GM12891 (cell line): ENCODE results near the gene NOP16.
"Not testable (repeated sequence)": the region's sequence is repeated elsewhere in the genome, so short reads cannot be mapped to it uniquely, and the experiment has no call there.

Experiments
- DNase-seq: peaks from one replicate; pipeline ENCODE4 v3.0.0; 2011; ENCODE audit warnings: low spot score; ENCODE audit not compliant: insufficient read length
- FAIRE-seq: peaks from 2 replicates; lab custom pipeline; 2011; peaks lifted over from hg19 to GRCh38; lab: Jason Lieb, UNC
- PAX5 ChIP-seq: IDR thresholded peaks from 2 replicates; pipeline ENCODE4 v1.6.1; 2011; ENCODE audit warnings: low read length, moderate library complexity, mild to moderate bottlenecking; ENCODE audit not compliant: insufficient read depth, severe bottlenecking
- POLR2A ChIP-seq: IDR thresholded peaks from 2 replicates; pipeline ENCODE4 v1.6.1; 2011; ENCODE audit warnings: low read depth, low read length, control low read depth
- POLR2AphosphoS5 ChIP-seq: IDR thresholded peaks from 2 replicates; pipeline ENCODE4 v1.6.1; 2011; ENCODE audit warnings: low read depth, low read length, control low read depth
- POU2F2 ChIP-seq: IDR thresholded peaks from 2 replicates; pipeline ENCODE4 v1.6.1; 2011; ENCODE audit warnings: low read depth, mild to moderate bottlenecking, control low read depth, low read length, moderate library complexity
- SPI1 ChIP-seq: IDR thresholded peaks from 2 replicates; pipeline ENCODE4 v1.6.1; 2011; ENCODE audit warnings: low read depth, low read length, control low read depth
- TAF1 ChIP-seq: IDR thresholded peaks from 2 replicates; pipeline ENCODE4 v1.6.1; 2011; ENCODE audit warnings: low read depth, low read length, control low read depth

Gene NOP16

DNA sequence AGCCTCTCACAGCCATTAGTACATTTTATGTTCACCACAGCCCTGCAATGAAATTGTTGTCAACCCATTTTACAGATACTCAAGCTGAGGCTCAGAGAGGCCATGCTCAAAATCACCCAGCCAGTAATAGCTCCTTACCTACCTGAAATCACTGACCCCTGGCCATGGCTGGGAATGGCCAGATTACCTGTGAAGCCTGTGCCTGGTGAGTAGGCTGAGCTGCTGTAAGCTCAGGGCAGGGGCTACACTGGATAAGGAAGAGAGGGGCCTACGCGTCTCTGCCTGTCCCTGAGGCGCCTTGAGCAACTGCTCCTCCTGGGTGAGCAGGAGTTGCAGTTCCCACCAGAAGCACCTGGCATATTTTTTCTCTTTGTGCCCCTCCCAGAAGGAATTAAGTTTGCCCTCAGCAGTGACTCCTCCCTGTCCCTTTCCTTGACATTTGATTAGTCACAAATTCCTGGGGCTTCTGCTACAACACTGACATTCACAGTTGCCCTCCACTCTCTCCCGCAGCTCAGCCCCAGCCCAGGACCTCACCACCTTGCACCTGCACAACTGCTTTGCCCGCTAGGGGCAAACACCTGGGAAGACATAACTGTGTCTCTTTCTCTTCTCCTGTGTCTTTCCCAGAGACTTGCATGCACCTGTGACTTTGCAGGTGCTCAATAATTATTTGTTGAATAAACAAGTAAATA, 22.2 kb upstream of the NOP16 start:
- no peak for DNase-seq
- TF ChIP-seq PAX5 (no peak), POLR2A (no peak), TAF1 (no peak), POU2F2 (no peak), SPI1 (no peak), POLR2AphosphoS5 (no peak)

DNA sequence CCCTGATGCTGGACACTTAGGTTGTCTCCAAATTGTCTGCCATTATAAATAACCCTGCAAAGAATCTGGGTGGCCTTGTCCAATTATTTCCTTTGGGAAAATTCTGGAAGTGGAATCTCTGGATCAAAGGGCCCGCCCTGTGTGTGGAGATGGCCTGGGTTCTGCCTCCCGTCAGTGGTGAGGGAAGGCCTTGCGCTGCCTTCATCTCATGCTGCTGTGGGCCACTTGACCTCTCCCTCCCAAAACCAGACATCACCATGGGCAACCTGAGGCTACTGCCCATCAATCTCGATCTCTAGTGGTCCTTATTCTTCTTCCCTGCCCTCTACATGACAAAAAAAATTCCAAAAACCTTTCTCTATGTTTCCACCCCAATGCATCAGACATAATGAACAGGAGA, 21.4 kb upstream of the NOP16 start:
- TF ChIP-seq POU2F2: no peak
- no peak for TF ChIP-seq POLR2AphosphoS5
- TF ChIP-seq TAF1: no peak
- no peak for TF ChIP-seq SPI1
- TF ChIP-seq POLR2A: no peak
- no peak for TF ChIP-seq PAX5
- FAIRE-seq (no peak), DNase-seq (no peak)

More for the DNA sequence above, 22.2 kb upstream of the NOP16 start:
- no peak for FAIRE-seq

DNA sequence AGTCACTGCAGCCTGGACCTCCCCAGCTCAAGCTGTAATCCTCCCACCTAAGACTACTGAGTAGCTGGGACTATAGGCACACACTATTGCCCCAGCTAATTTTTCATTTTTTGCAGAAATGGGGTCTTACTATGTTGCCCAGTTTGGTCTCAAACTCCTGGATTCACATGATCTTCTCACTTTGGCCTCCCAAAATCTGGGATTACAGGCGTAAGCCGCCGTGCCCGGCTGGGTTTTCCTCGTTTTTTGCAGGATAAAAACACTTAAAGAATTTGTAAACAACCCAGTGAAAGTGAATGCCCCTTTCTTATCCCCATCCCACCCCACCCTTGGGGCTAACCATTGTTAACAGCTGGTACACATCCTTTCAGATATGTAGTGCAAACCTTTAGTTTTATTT, 20.2 kb upstream of the NOP16 start:
- DNase-seq (no peak), FAIRE-seq (no peak)
- no peak for TF ChIP-seq PAX5
- TF ChIP-seq SPI1: no peak
- no peak for TF ChIP-seq TAF1
- TF ChIP-seq POU2F2: no peak
- no peak for TF ChIP-seq POLR2AphosphoS5
- TF ChIP-seq POLR2A: no peak

DNA sequence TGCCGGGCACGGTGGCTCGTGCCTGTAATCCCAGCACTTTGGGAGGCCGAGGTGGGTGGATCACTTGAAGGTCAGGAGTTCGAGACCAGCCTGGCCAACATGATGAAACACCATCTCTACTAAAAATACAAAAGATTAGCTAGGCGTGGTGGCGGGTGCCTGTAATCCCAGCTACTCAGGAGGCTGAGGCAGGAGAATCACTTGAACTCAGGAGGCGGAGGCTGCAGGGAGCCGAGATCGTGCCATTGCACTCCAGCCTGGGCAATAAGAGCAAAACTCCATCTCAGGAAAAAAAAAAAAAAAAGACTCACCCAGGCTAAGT, 19.8 kb upstream of the NOP16 start:
- not testable (repeated sequence) for DNase-seq, FAIRE-seq

DNA sequence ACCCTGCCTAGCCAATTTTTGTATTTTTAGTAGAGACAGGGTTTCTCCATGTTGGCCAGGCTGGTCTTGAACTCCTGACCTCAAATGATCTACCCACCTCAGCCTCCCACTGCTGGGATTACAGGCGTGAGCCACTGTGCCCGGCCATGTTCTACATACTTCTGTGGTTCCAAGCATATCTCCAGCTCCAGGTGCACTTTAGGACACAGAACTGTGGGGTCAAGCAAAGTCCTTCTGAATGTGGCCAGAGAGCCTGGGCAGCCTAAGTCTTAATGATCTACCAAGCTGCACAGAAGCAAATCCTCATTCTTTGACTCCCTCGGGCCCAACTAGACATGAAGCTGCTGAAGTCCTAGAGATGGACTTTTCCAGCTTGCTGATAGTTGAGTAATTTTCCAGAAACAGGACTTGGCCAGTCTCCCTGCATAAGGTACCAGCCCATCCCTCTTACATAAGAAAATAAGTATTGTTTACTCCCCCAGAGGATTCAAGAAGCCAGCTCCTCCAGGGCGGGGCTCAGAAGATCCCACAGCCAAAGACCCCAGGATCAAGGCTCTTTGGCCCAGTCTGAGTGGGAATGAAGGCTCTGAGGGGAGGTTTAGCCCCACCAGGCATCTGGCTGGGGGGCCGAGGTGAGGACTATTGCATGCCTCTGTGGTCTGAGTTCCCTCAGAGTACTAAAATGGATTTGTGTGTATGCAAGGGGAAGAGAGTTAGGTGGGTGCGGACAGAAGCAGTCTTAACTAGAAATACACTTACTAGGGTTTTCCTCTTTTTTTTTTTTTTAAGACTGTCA, 19.3 kb upstream of the NOP16 start:
- FAIRE-seq: no peak
- TF ChIP-seq TAF1 (no peak), PAX5 (no peak)
- no peak for DNase-seq

DNA sequence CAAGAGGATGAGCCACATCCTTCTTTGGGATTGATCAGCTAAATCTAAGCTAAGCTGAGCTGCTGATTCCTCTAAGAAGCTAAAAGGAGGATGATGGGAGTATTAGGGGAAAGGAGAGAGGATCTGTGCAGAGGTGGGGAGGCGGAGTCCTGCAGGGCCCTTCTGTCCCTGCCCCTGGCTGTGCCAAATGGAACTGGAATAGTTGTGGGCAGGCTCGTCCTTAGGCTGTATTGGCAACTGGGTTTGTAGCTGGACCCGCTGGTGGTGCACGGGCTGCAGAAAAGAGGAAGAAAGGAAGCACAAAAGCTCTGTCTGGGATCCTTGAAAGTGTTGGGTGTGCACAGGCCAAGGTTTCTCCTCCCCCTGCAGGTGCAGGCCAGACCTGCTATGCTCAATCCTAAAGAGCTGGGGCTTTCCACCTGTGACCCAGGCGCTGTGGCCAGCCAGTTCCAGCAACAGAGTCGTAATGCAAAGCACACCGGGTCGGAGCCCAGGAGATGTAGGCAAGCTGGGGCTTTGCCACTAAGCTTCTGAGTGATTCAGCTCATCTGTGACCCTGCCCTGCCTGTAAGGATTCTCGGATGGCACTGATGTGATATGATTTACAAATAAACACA, 18.1 kb upstream of the NOP16 start:
- no peak for DNase-seq

DNA sequence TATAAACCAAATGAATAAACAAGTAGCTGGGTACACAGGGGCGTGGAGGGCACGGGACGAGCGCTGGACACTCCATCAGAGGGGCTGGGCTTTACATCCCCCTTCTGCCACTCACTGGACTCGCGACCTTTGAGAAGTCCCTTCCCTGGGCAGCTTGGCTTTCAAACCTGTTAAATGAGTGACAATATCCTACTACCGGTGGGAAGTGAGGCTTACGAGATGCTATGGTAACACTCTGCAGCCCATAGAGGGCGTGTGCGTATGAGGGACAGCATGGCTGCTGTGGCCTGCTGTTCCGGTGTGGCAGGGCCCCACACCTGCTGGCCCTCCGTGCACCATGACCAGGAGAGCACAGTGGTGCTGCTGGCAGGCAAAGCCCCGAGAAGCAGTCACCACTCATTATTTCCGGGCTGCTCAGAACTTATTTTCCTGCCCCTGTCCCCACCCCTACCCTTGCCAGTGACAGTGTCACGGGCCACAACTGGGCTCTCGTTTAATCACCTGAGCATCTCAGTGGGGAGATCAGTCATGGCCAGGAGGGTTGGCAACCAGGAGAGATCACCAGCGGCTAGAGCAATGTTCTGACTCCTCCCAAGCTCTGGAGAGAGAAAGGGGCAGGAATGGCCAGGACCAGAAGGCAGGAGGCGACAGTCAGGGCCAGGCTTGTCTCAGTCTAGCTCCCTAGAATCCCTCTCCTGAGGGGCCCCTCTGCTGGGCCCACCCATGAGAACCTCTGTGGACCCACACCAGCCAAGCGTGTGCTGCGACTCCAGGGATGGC, 17.4 kb upstream of the NOP16 start:
- DNase-seq: no peak
- TF ChIP-seq POLR2AphosphoS5 (no peak), POLR2A (no peak)
- no peak for FAIRE-seq

More for the DNA sequence above, 18.1 kb upstream of the NOP16 start:
- no peak for FAIRE-seq
- no peak for TF ChIP-seq POLR2A
- TF ChIP-seq TAF1: no peak
- TF ChIP-seq POLR2AphosphoS5: no peak

DNA sequence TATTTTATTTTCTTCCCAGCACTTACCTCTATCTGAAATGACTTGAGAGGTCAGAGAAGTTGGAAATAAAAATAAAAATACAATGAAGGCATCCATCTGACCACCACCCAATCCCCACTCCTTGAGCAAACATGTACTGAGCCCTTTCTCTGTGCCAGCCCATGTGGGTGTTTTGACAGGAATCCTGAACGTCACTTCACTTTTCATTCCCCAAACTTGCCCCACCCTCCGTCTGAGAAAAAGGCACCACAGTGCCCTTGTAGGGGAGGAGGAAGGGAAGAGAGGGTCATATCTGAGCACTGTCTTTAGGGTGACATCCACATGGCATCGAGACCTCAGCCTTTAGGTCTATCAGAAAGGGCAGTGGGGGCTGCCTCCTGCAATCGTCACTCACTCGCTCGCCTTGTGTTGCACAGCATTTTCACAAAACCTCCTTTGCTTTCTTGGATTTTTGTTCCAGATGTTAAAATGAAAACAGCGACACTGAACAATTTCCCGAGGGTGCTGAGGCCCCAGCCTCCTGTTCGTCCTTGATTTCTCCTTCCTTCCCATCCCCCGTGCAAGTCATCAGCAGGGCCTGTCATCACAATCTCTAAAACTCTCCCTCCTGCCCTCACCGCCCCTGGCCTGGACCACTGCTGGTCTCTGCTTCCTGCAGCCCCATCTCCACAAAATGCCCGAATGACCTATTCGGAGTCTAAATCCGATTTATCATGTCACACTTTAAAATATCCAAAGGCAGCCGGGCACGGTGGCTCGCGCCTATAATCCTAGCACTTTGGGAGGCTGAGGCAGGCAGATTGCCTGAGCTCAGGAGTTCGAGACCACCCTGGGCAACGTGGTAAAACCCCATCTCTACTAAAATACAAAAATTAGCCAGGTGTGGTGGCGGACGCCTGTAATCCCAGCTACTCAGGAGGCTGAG, 13.1 kb upstream of the NOP16 start:
- no peak for FAIRE-seq

More for the DNA sequence above, 13.1 kb upstream of the NOP16 start:
- DNase-seq: no peak
- TF ChIP-seq PAX5 (no peak), POLR2A (no peak), TAF1 (no peak), SPI1 (no peak), POU2F2 (no peak), POLR2AphosphoS5 (no peak)
